Gastrocnemius medialis (tissue), 4 donors: ENCODE data around the gene GDA. TPM values are rescaled to one million over a fixed set of nuclear protein-coding genes. Genes with fewer than 3 reads are reported as not detected.
A peak's percentile ranks its signal among the peaks of the same experiment; 100 is the strongest.

Source experiments
- ATAC-seq, 2 donors: fragments of 150-250 bp; one replicate each; pipeline ENCODE4 v1.9.1; 2016
- DNase-seq, 2 donors: peaks; one replicate each; pipeline ENCODE4 v3.0.0-alpha.2; 2019
- H3K27ac ChIP-seq, 4 donors: fragments of 200-600 bp; sonication (generic); 1 replicate in 1 of 4; 2 replicates in 3 of 4; pipeline ENCODE4 v1.5.1; 2016 to 2018; ENCODE audit warnings: mild to moderate bottlenecking in 2 of 4, moderate library complexity in 1 of 4
- H3K27me3 ChIP-seq, 3 donors: fragments of 200-600 bp; sonication (generic) in 2 of 3; 1 replicate in 1 of 3; 2 replicates in 2 of 3; pipeline versions ENCODE4 v1.5.1 to v1.6.0; 2016 to 2019; ENCODE audit warnings: mild to moderate bottlenecking in 1 of 3, moderate library complexity in 1 of 3
- H3K36me3 ChIP-seq, 2 donors: fragments of 200-600 bp; sonication (generic) in 1 of 2; one replicate each; pipeline ENCODE4 v1.5.1; 2017 to 2018
- H3K4me1 ChIP-seq, 2 donors: fragments of 200-600 bp; sonication (generic) in 1 of 2; one replicate each; pipeline ENCODE4 v1.5.1; 2016 to 2017; ENCODE audit warnings: mild to moderate bottlenecking in 2 of 2
- H3K4me3 ChIP-seq, 4 donors: fragments of 200-600 bp; sonication (generic) in 3 of 4; 1 replicate in 1 of 4; 2 replicates in 3 of 4; pipeline ENCODE4 v1.5.1; 2016 to 2019; ENCODE audit warnings: mild to moderate bottlenecking in 2 of 4
- H3K9me3 ChIP-seq, 3 donors: fragments of 200-600 bp; sonication (generic) in 2 of 3; 1 replicate in 1 of 3; 2 replicates in 2 of 3; pipeline ENCODE4 v1.5.1; 2016 to 2019
- CTCF ChIP-seq, 5 experiments: fragments of 450-650 bp in 3 of 5; fragments of 200-600 bp in 2 of 5; sonication (generic) in 2 of 5; IDR thresholded peaks in 4 of 5; conservative IDR thresholded peaks in 1 of 5; 1 replicate in 4 of 5; 2 replicates in 1 of 5; pipeline ENCODE4 v1.5.1; 2016 to 2019; ENCODE audit warnings: antibody characterized with exemption in 5 of 5, mild to moderate bottlenecking in 3 of 5, moderate library complexity in 3 of 5
- POLR2A ChIP-seq, 2 donors: fragments of 450-650 bp; IDR thresholded peaks; one replicate each; pipeline ENCODE4 v1.6.1; 2017; ENCODE audit warnings: antibody characterized with exemption in 2 of 2, mild to moderate bottlenecking in 2 of 2, moderate library complexity in 2 of 2
- in situ Hi-C, 4 donors: fragments of 200-750 bp; cut with MboI; loops; one replicate each; pipeline versions ENCODE4 v1.15.0 to v1.8.0; 2017; ENCODE audit warnings: low sequenced_read_pairs in 4 of 4
- intact Hi-C: fragments of 100-400 bp; cut with DNase I; formaldehyde crosslinking; loops from one replicate; pipeline ENCODE4 v1.15.1; 2023; ENCODE audit warnings: low total_unique reads
- total RNA-seq, 4 donors: library from RNA; depleted of rRNA; stranded (reverse); fragments of >200 nt; gene quantifications; one replicate each; pipeline versions ENCODE4 v1.1.0 to v1.2.3, GENCODE V29; 2016

The GDA gene
- total RNA-seq, 4 donors from 2014 or later = 0.62 to 2.5 (median 0.82) TPM; not detected in 1

- TF ChIP-seq POLR2A (IDR thresholded peaks at IDR 0.05) (no peak), CTCF (IDR thresholded peaks at IDR 0.05 in 4 of 5, conservative IDR thresholded peaks at IDR 0.05 in 1 of 5) (no peak)
- Histone ChIP-seq H3K4me3 (no peak overlapping the region), H3K27me3 (no peaks in the 10 kb centered on the region), H3K9me3 (no peaks in the 10 kb centered on the region), H3K4me1 (peaks cover 15 to 20% of the 10 kb centered on the region in 2 donors), H3K27ac (no peak overlapping the region), H3K36me3 (no peaks in the 10 kb centered on the region)
- intact Hi-C loops = no loop called here
- no peak for ATAC-seq
- in situ Hi-C loops = no loop called here
- no peak for DNase-seq
Observed at GRCh38 chr9:72127753-72128152, 21.5 kb upstream of the GDA start.

- DNase-seq (no peak), ATAC-seq (no peak)
- Histone ChIP-seq H3K36me3 (no peaks in the 10 kb centered on the region), H3K27me3 (no peaks in the 10 kb centered on the region), H3K4me1 (peaks cover 15 to 20% of the 10 kb centered on the region in 2 donors), H3K9me3 (no peaks in the 10 kb centered on the region), H3K4me3 (no peak overlapping the region), H3K27ac (no peak overlapping the region)
- intact Hi-C loops (no loop called here), in situ Hi-C loops (no loop called here)
- no peak for TF ChIP-seq POLR2A (IDR thresholded peaks at IDR 0.05)
- TF ChIP-seq CTCF (IDR thresholded peaks at IDR 0.05 in 4 of 5, conservative IDR thresholded peaks at IDR 0.05 in 1 of 5) = no peak
Observed at GRCh38 chr9:72128526-72128925, 20.7 kb upstream of the GDA start.

GRCh38 chr9:72129271-72130156 is 19.7 kb upstream of the GDA start:
- Histone ChIP-seq H3K27ac (peak overlapping the region in 1 of 4 donors; percentile 38), H3K36me3 (no peaks in the 10 kb centered on the region), H3K9me3 (no peaks in the 10 kb centered on the region), H3K4me3 (no peak overlapping the region), H3K4me1 (peaks cover 15 to 20% of the 10 kb centered on the region in 2 donors), H3K27me3 (no peaks in the 10 kb centered on the region)
- in situ Hi-C loops (no loop called here), intact Hi-C loops (no loop called here)
- TF ChIP-seq CTCF (IDR thresholded peaks at IDR 0.05 in 4 of 5, conservative IDR thresholded peaks at IDR 0.05 in 1 of 5) = no peak
- TF ChIP-seq POLR2A (IDR thresholded peaks at IDR 0.05) = no peak
- DNase-seq = no peak
- ATAC-seq = peak in 1 of 2 donors; percentile 19

- intact Hi-C loops (no loop called here), in situ Hi-C loops (no loop called here)
- no peak for ATAC-seq
Observed at GRCh38 chr9:72130321-72130720, 18.9 kb upstream of the GDA start.

More at GRCh38 chr9:72130321-72130720, 18.9 kb upstream of the GDA start:
- no peak for DNase-seq
- H3K9me3 ChIP-seq = no peaks in the 10 kb centered on the region
- H3K4me3 ChIP-seq = no peak overlapping the region
- H3K36me3 ChIP-seq = no peaks in the 10 kb centered on the region
- no peaks in the 10 kb centered on the region for H3K27me3 ChIP-seq
- TF ChIP-seq POLR2A (IDR thresholded peaks at IDR 0.05) (no peak), CTCF (IDR thresholded peaks at IDR 0.05 in 4 of 5, conservative IDR thresholded peaks at IDR 0.05 in 1 of 5) (no peak)
- H3K27ac ChIP-seq = no peak overlapping the region
- peaks cover 15 to 20% of the 10 kb centered on the region in 2 donors for H3K4me1 ChIP-seq
